ENCODE measurements around the gene SESTD1.
"Not testable (repeated sequence)": the region's sequence is repeated elsewhere in the genome, so short reads cannot be mapped to it uniquely, and the experiment has no call there.

SESTD1 gene

GRCh38 chr2:179106342-179106675 lies 158.3 kb downstream of the SESTD1 start:
- no peak for DNase-seq (ENCODE audit: low read depth)

- no peak for DNase-seq (ENCODE audit: low read depth)
Observed at GRCh38 chr2:179104736-179105135, 159.9 kb downstream of the SESTD1 start.

DNA sequence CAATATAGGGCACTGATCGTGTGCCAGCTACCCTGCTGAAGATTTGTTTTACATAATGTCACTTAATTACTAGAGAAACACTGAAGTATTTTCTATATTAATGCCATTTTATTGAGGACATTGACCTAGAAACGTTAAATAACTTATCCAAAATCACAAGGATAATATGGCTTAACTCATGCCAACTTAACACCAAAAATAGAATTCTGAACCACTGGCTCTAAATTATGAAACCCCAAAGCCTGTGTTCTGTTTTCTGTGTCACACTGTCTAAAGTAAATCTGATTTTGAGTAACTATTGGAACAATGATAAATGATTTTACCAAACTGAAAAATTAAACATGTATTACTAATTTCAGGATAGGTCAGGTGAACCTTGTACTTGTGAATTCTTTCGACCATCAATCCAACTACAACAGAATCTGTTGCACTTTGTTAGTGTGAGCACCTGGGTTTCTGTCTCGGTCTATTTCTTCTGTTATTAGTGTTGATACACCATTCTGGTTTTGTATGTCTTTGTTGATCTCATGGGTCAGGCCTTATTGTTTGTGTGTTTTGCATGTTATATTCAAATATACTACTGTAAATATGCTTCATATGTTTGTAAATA lies 166.4 kb downstream of the SESTD1 start:
- DNase-seq (ENCODE audit: low read depth) = no peak

DNA sequence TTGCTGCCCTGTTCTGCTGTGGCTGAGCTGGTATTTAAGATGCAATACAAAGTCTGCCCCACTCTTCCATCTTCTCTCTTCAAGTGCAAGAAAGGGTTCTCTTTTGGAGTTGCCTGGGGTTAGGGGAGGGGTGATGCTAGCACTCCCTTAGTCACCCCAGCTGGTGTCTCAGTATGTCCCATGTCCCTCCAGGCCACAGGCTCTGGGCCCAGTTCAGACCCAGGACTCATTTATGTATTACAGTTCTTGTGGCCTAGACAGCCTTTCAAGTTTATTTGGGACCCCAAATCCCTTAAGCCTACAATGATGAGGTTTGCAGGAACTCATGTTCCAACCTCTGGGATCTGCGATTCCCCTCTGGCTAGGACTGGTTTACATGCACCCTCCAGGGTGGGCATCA lies 167.5 kb downstream of the SESTD1 start:
- DNase-seq (ENCODE audit: low read depth) = no peak

GRCh38 chr2:179096090-179096489 lies 168.5 kb downstream of the SESTD1 start:
- no peak for DNase-seq (ENCODE audit: low read depth)

DNA sequence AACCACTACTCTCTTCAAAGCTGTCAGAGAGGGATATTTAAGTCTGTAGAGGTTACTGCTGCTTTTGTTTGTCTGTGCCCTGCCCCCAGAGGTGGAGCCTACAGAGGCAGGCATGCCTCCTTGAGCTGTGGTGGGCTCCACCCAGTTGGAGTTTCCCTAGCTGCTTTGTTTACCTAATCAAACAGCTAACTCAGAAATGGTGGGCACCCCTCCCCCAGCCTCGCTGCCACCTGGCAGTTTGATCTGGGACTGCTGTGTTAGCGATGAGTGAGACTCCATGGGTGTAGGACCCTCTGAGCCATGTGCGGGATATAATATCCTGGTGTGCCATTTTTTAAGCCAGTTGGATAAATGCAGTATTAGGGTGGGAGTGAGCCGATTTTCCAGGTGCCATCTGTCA lies 171.7 kb downstream of the SESTD1 start:
- not testable (repeated sequence) for DNase-seq (ENCODE audit: low read depth)

GRCh38 chr2:179082697-179083096 lies 181.9 kb downstream of the SESTD1 start:
- DNase-seq (ENCODE audit: low read depth) = no peak

GRCh38 chr2:179081954-179082353 lies 182.7 kb downstream of the SESTD1 start:
- no peak for DNase-seq (ENCODE audit: low read depth)

- DNase-seq (ENCODE audit: low read depth) = no peak
Observed at GRCh38 chr2:179072527-179072926, 192.1 kb downstream of the SESTD1 start.

- no peak for DNase-seq (ENCODE audit: low read depth)
Observed at GRCh38 chr2:179071810-179072355, 192.7 kb downstream of the SESTD1 start.

DNA sequence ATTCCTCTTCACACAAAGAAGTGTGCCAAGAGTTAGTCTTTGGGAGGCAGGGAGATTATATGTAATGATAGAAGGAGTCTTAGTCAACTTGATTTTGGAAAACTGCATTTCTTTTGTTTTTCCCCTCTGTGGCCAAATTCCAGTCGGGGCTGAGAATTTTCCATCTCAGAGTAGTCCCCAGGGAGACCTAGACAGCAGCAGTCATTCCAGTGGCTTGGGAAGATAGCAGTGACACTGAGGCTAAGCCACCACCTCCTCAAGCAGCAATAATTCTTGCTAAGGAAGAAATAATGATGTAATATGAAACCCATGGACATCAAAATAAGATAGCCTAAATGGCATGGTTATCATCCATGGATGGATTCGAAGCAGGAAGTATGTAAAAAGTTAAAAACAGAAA lies 193.7 kb downstream of the SESTD1 start:
- no peak for DNase-seq (ENCODE audit: low read depth)

- no peak for DNase-seq (ENCODE audit: low read depth)
Observed at GRCh38 chr2:179069685-179070084, 194.9 kb downstream of the SESTD1 start.

- DNase-seq (ENCODE audit: low read depth) = no peak
Observed at GRCh38 chr2:179068991-179069643, 195.5 kb downstream of the SESTD1 start.

DNA sequence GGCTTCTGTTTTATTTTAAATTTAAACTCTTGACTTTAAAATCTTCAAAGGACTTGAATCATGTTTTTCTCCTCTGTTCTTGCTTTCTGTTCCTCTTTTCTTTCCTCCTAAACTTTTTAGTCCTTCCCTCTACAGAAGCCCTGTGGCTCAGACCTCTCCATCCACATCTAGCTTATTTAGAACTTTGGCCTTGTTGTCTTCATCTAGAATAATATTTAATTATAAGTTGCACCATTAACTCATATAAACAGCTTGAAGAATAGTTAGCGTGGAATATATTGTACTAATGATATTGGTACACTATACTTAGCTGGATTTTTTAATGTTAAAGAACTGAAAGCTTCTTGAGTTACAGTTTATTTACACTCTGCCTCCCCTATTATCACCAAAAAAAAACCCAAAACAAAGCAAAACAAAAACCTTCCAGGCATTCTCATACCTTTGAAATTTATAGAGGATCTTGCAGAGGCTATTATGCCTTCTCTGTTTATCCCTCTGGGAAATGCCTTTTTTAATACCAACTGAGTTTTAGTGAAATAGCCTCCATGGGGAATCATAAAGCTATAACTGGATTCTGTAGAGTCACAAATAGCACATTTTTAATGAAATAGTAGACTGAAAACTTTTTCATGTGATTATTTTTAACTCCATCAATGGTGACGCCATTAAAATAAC lies 205.5 kb downstream of the SESTD1 start:
- DNase-seq (ENCODE audit: low read depth) = no peak

- no peak for DNase-seq (ENCODE audit: low read depth)
Observed at GRCh38 chr2:179057737-179058136, 206.9 kb downstream of the SESTD1 start.

- DNase-seq (ENCODE audit: low read depth) = not testable (repeated sequence)
Observed at GRCh38 chr2:179053568-179053967, 211.1 kb downstream of the SESTD1 start.
